Progenitor cell of endocrine pancreas (in vitro differentiated cells): Measurements from ENCODE around the gene STOX2. TPM values are rescaled to one million over a fixed set of nuclear protein-coding genes. Genes with fewer than 3 reads are reported as not detected.

ENCODE experiments used
- DNase-seq: peaks from one replicate; pipeline ENCODE4 v3.0.0; 2021; ENCODE audit warnings: low spot score; ENCODE audit not compliant: unreplicated experiment
- H3K27ac Mint-ChIP-seq: 2 replicates; pipeline ENCODE4 v1.8.0; 2021; ENCODE audit warnings: mild to moderate bottlenecking, moderate library complexity, mixed read lengths
- H3K27me3 Mint-ChIP-seq: 2 replicates; pipeline ENCODE4 v1.8.0; 2021; ENCODE audit warnings: mixed read lengths
- H3K36me3 Mint-ChIP-seq: 2 replicates; pipeline ENCODE4 v1.8.0; 2022; ENCODE audit warnings: mixed read lengths; ENCODE audit not compliant: insufficient read depth
- H3K4me1 Mint-ChIP-seq: 2 replicates; pipeline ENCODE4 v1.8.0; 2021; ENCODE audit warnings: low read depth, mixed read lengths
- H3K4me3 Mint-ChIP-seq: 2 replicates; pipeline ENCODE4 v1.8.0; 2021; ENCODE audit warnings: low read depth, mild to moderate bottlenecking, moderate library complexity, mixed read lengths
- H3K9me3 Mint-ChIP-seq: 2 replicates; pipeline ENCODE4 v1.8.0; 2021; ENCODE audit warnings: low read depth, mixed read lengths
- CTCF ChIP-seq: fragments of 200-600 bp; sonication (generic); IDR thresholded peaks from one replicate; pipeline ENCODE4 v1.5.0; 2021; ENCODE audit warnings: antibody characterized with exemption, mild to moderate bottlenecking; ENCODE audit not compliant: unreplicated experiment
- total RNA-seq: library from RNA; stranded (reverse); gene quantifications from 2 replicates; pipeline ENCODE4 v1.2.1, GENCODE V29; 2021

Gene STOX2
- total RNA-seq, 1 donor from 2014 or later: 21.9 TPM

GRCh38 chr4:183921335-183921734, 16.2 kb downstream of the STOX2 start:
- DNase-seq: no peak
- no peaks in the 10 kb centered on the region for H3K36me3 Mint-ChIP-seq
- no peak for TF ChIP-seq CTCF
- H3K27ac Mint-ChIP-seq: no peak overlapping the region
- peaks cover 3% of the 10 kb centered on the region for H3K9me3 Mint-ChIP-seq
- peaks cover 2% of the 10 kb centered on the region for H3K27me3 Mint-ChIP-seq
- H3K4me3 Mint-ChIP-seq: no peak overlapping the region
- H3K4me1 Mint-ChIP-seq: no peaks in the 10 kb centered on the region

GRCh38 chr4:183924362-183925044, 19.4 kb downstream of the STOX2 start:
- H3K27me3 Mint-ChIP-seq: peaks cover 2% of the 10 kb centered on the region
- no peak overlapping the region for H3K4me3 Mint-ChIP-seq
- H3K36me3 Mint-ChIP-seq: no peaks in the 10 kb centered on the region
- no peak for TF ChIP-seq CTCF
- peaks cover 3% of the 10 kb centered on the region for H3K9me3 Mint-ChIP-seq
- no peak overlapping the region for H3K27ac Mint-ChIP-seq
- peaks cover 9% of the 10 kb centered on the region for H3K4me1 Mint-ChIP-seq
- DNase-seq: no peak

- Mint-ChIP-seq H3K9me3 (peaks cover 3% of the 10 kb centered on the region), H3K27ac (no peak overlapping the region), H3K4me1 (peaks cover 9% of the 10 kb centered on the region), H3K36me3 (no peaks in the 10 kb centered on the region), H3K27me3 (no peaks in the 10 kb centered on the region), H3K4me3 (no peak overlapping the region)
- TF ChIP-seq CTCF: no peak
- DNase-seq: no peak
Observed at GRCh38 chr4:183926950-183927349, 21.8 kb downstream of the STOX2 start.

GRCh38 chr4:183932576-183932975, 27.5 kb downstream of the STOX2 start:
- H3K27ac Mint-ChIP-seq: no peak overlapping the region
- no peak for TF ChIP-seq CTCF
- peaks cover 10% of the 10 kb centered on the region for H3K4me1 Mint-ChIP-seq
- H3K4me3 Mint-ChIP-seq: no peak overlapping the region
- H3K9me3 Mint-ChIP-seq: no peaks in the 10 kb centered on the region
- H3K36me3 Mint-ChIP-seq: no peaks in the 10 kb centered on the region
- DNase-seq: no peak
- H3K27me3 Mint-ChIP-seq: no peaks in the 10 kb centered on the region

GRCh38 chr4:183934761-183935160, 29.7 kb downstream of the STOX2 start:
- Mint-ChIP-seq H3K27ac (no peak overlapping the region), H3K27me3 (no peaks in the 10 kb centered on the region)

More at GRCh38 chr4:183934761-183935160, 29.7 kb downstream of the STOX2 start:
- Mint-ChIP-seq H3K4me1 (peaks cover 11% of the 10 kb centered on the region), H3K9me3 (no peaks in the 10 kb centered on the region), H3K4me3 (no peak overlapping the region), H3K36me3 (peaks cover 2% of the 10 kb centered on the region)
- DNase-seq: no peak
- TF ChIP-seq CTCF: no peak
